GM12875 (cell line): Measurements from ENCODE around the gene GAGE12E.
"Not testable (repeated sequence)": the region's sequence is repeated elsewhere in the genome, so short reads cannot be mapped to it uniquely, and the experiment has no call there.

Source experiments
- H3K4me3 ChIP-seq: one replicate; pipeline ENCODE4 v1.5.1; 2011; ENCODE audit warnings: low read depth, low read length, control low read depth

GAGE12E gene

GRCh38 chrX:49550989-49551388 lies at the start of gene GAGE12E:
TSS of gene GAGE12E (plus strand) at chrX:49551289. CDS start at chrX:49552444, 1,155 bp downstream.
- not testable (repeated sequence) for H3K4me3 ChIP-seq

- H3K4me3 ChIP-seq = not testable (repeated sequence)
These were observed 19.2 kb upstream of the GAGE12E start, which contains the start of gene GAGE12C for GRCh38 chrX:49531877-49532276. TSS of gene GAGE12C (plus strand) at chrX:49532177. CDS start at chrX:49533332, 1,155 bp downstream.

GRCh38 chrX:49541433-49541832 lies 9.7 kb upstream of the GAGE12E start, which contains the start of gene GAGE12D:
TSS of gene GAGE12D (plus strand) at chrX:49541733. CDS start at chrX:49542888, 1,155 bp downstream.
- H3K4me3 ChIP-seq = not testable (repeated sequence)

- H3K4me3 ChIP-seq = not testable (repeated sequence)
These were observed 9.5 kb downstream of the GAGE12E start, which contains the start of gene GAGE12F for GRCh38 chrX:49560542-49560941. TSS of gene GAGE12F (plus strand) at chrX:49560842. CDS start at chrX:49561997, 1,155 bp downstream.

GRCh38 chrX:49568728-49569127 lies 17.6 kb downstream of the GAGE12E start:
- not testable (repeated sequence) for H3K4me3 ChIP-seq

- H3K4me3 ChIP-seq = not testable (repeated sequence)
These were observed 18.1 kb downstream of the GAGE12E start for GRCh38 chrX:49569152-49569551.

- not testable (repeated sequence) for H3K4me3 ChIP-seq
These were observed 19.0 kb downstream of the GAGE12E start, which contains the start of gene GAGE12G for GRCh38 chrX:49570100-49570499. TSS of gene GAGE12G (plus strand) at chrX:49570400. CDS start at chrX:49571555, 1,155 bp downstream.

GRCh38 chrX:49579649-49580048 lies 28.6 kb downstream of the GAGE12E start, which contains the start of gene GAGE12H:
TSS of gene GAGE12H (plus strand) at chrX:49579949. CDS start at chrX:49581104, 1,155 bp downstream.
- H3K4me3 ChIP-seq = not testable (repeated sequence)

GRCh38 chrX:49589196-49589595 lies 38.1 kb downstream of the GAGE12E start, which contains the start of gene GAGE2A:
TSS of gene GAGE2A (plus strand) at chrX:49589496. CDS start at chrX:49590651, 1,155 bp downstream.
- H3K4me3 ChIP-seq = not testable (repeated sequence)

GRCh38 chrX:49589769-49590478 lies 38.8 kb downstream of the GAGE12E start:
- H3K4me3 ChIP-seq = not testable (repeated sequence)

- H3K4me3 ChIP-seq = not testable (repeated sequence)
These were observed 39.4 kb downstream of the GAGE12E start for GRCh38 chrX:49590488-49590887.

- not testable (repeated sequence) for H3K4me3 ChIP-seq
These were observed 47.6 kb downstream of the GAGE12E start, which contains the start of gene GAGE1 for GRCh38 chrX:49598720-49599119. TSS of gene GAGE1 (plus strand) at chrX:49599020. CDS start at chrX:49600175, 1,155 bp downstream.
